Upper lobe of left lung (tissue), 6 donors: ENCODE results near the gene RASD2. TPM values are rescaled to one million over a fixed set of nuclear protein-coding genes. Genes with fewer than 3 reads are reported as not detected.

Experiments
- ATAC-seq, 2 donors: fragments of 200-7000 bp; cut with Tn5 transposase; one replicate each; pipeline ENCODE4 v1.9.1; 2022; ENCODE audit warnings: mild to moderate bottlenecking in 2 of 2, moderate library complexity in 2 of 2; ENCODE audit not compliant: low FRiP score in 2 of 2
- DNase-seq, 2 donors: peaks; one replicate each; pipeline ENCODE4 v3.0.0-alpha.2; 2019 to 2020
- H3K27ac ChIP-seq, 4 donors: fragments of 200-600 bp; sonication (generic); one replicate each; pipeline ENCODE4 v1.5.1; 2016 to 2019
- H3K27me3 ChIP-seq, 4 donors: fragments of 200-600 bp; sonication (generic); one replicate each; pipeline ENCODE4 v1.5.1; 2017 to 2019
- H3K36me3 ChIP-seq, 4 donors: fragments of 200-600 bp; sonication (generic); one replicate each; pipeline ENCODE4 v1.5.1; 2016 to 2019
- H3K4me1 ChIP-seq, 4 donors: fragments of 200-600 bp; sonication (generic); one replicate each; pipeline ENCODE4 v1.5.1; 2018 to 2019
- H3K4me3 ChIP-seq, 4 donors: fragments of 200-600 bp; sonication (generic); one replicate each; pipeline ENCODE4 v1.5.1; 2017 to 2019; ENCODE audit warnings: mild to moderate bottlenecking in 2 of 4, moderate library complexity in 1 of 4
- H3K9me3 ChIP-seq, 4 donors: fragments of 200-600 bp; sonication (generic); one replicate each; pipeline ENCODE4 v1.5.1; 2018 to 2019
- EP300 ChIP-seq, 4 donors: sonication (generic); formaldehyde crosslinking; IDR thresholded peaks; one replicate each; pipeline ENCODE4 v1.5.1; 2017; ENCODE audit warnings: antibody characterized with exemption in 4 of 4, control low read depth in 2 of 4
- POLR2A ChIP-seq, 4 donors: fragments of 450-650 bp; IDR thresholded peaks; one replicate each; pipeline ENCODE4 v1.5.1; 2016 to 2017; ENCODE audit warnings: antibody characterized with exemption in 4 of 4, mild to moderate bottlenecking in 2 of 4
- POLR2AphosphoS5 ChIP-seq, 2 donors: sonication (generic); formaldehyde crosslinking; IDR thresholded peaks; one replicate each; pipeline ENCODE4 v1.5.1; 2017; ENCODE audit warnings: antibody characterized with exemption in 2 of 2
- WGBS, 2 donors: methylation state at CpG; one replicate each; pipeline ENCODE4 v1.1.5; 2017 to 2018; 5-methylcytosine and 5-hydroxymethylcytosine counted together
- total RNA-seq, 6 donors: library from RNA; depleted of rRNA in 4 of 6; stranded (reverse); fragments of >200 nt in 4 of 6; gene quantifications; one replicate each; pipeline versions ENCODE4 v1.1.0 to v1.2.1, GENCODE V29; 2016 to 2021
- TF ChIP-seq, protein P1 (sequence below), 6 experiments: fragments of 450-650 bp in 4 of 6; fragments of 200-600 bp in 2 of 6; sonication (generic) in 2 of 6; IDR thresholded peaks; one replicate each; pipeline ENCODE4 v1.5.1; 2016 to 2019; ENCODE audit warnings: antibody characterized with exemption in 6 of 6
- donor health status: DM: no; HTN: no; CAD: no; lungs with moderate emphysema.
- donor health status: DM: no; HTN: yes; CAD: no; lungs with severe emphysema.

RASD2 gene
- total RNA-seq, 6 donors from 2014 or later, result 0.49 to 4.2 (median 1.7) TPM

DNA sequence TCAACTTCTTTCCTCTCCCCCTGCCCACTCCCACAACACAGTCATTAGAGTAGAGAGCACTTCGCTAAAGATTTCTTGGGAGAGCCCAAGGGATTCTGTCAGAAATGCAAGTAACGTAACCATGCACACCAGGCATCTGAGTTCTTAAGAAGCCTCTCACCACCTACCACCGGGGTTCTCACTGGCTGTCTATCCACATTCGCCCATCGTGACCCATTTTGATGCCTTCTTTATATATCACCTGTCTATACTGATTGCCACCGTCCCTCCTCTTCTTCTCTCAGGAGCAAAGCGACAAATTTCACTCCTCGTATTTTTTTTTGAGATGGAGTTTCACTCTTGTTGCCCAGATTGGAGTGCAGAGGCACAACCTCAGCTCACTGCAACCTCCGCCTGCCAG, 23.9 kb upstream of the RASD2 start:
- no peak for ATAC-seq
- no peak for DNase-seq
- WGBS, 2 donors, result 89 to 92% methylated on average over 9 of the region's 9 CpGs

DNA sequence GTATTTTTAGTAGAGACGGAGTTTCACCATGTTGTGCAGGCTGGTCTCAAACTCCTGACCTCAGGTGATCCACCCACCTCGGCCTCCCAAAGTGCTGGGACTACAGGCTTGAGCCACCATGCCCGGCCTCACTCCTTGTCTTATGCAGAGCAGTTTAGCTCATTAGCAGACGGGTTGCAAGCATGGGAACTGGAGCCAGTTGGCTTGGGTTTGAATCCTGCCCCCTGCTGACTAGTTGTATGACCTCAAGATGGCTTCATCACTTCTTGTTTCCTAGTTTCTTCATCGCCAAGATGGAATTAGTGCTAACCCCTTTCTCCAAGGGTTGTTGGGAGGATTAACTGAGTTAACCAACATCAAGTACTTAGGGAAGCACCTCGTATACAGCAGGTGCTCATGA, 23.4 kb upstream of the RASD2 start:
- H3K9me3 ChIP-seq, result no peaks in the 10 kb centered on the region
- no peaks in the 10 kb centered on the region for H3K27me3 ChIP-seq
- no peak for ATAC-seq
- TF ChIP-seq EP300 (IDR thresholded peaks at IDR 0.05) (no peak), POLR2A (IDR thresholded peaks at IDR 0.05) (no peak)
- H3K4me3 ChIP-seq, result no peak overlapping the region
- no peak overlapping the region for H3K27ac ChIP-seq
- 87 to 91% methylated on average over 6 of the region's 6 CpGs for WGBS, 2 donors
- no peaks in the 10 kb centered on the region for H3K36me3 ChIP-seq
- no peak for DNase-seq
- H3K4me1 ChIP-seq, result no peaks in the 10 kb centered on the region

More for the DNA sequence above, 23.9 kb upstream of the RASD2 start:
- Histone ChIP-seq H3K4me1 (no peaks in the 10 kb centered on the region), H3K27ac (no peak overlapping the region), H3K9me3 (no peaks in the 10 kb centered on the region), H3K27me3 (no peaks in the 10 kb centered on the region), H3K36me3 (no peaks in the 10 kb centered on the region), H3K4me3 (no peak overlapping the region)
- TF ChIP-seq, protein P1, sequence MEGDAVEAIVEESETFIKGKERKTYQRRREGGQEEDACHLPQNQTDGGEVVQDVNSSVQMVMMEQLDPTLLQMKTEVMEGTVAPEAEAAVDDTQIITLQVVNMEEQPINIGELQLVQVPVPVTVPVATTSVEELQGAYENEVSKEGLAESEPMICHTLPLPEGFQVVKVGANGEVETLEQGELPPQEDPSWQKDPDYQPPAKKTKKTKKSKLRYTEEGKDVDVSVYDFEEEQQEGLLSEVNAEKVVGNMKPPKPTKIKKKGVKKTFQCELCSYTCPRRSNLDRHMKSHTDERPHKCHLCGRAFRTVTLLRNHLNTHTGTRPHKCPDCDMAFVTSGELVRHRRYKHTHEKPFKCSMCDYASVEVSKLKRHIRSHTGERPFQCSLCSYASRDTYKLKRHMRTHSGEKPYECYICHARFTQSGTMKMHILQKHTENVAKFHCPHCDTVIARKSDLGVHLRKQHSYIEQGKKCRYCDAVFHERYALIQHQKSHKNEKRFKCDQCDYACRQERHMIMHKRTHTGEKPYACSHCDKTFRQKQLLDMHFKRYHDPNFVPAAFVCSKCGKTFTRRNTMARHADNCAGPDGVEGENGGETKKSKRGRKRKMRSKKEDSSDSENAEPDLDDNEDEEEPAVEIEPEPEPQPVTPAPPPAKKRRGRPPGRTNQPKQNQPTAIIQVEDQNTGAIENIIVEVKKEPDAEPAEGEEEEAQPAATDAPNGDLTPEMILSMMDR (IDR thresholded peaks at IDR 0.05), result no peak
- no peak for TF ChIP-seq POLR2A (IDR thresholded peaks at IDR 0.05)
- TF ChIP-seq EP300 (IDR thresholded peaks at IDR 0.05), result no peak
- TF ChIP-seq POLR2AphosphoS5 (IDR thresholded peaks at IDR 0.05), result no peak

DNA sequence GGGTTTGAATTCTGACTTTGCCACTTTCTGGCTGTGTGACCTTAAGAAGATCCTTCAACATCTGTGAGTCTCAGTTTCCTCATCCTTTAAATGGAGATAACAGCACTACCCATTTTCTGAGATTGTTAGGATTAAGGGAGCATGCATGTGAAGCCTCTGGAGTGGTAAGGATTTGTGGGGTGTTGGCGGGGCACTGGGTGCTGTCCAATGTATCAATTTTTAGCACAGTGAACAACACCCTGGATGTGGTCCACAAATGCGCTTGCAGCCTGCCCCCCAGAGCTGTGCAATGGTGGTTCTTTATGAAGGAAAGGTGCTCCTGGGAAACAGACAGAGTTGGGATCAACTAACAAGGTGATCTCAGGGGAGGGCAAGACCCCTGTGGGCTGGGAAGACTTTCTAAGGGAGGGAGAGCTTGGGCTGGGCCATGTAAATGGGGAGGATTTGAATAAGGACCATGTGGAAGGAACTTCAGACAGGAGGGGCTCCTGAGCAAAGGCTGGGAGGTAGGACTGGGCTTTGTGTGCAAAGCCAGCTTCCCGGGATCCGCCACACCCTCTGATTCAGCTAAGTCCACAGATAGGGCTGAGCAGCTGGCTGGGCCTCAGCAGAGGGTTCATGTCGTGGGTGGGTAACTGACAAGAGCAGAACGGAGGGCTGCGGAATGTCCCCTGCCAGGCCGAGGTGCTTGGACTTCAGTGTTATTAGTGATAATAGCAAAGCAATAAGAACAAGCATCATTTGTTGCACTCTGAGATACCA, 22.7 kb upstream of the RASD2 start:
- DNase-seq (no peak), ATAC-seq (peak in 1 of 2 donors; percentile 38)
- 75 to 79% methylated on average over 8 of the region's 8 CpGs for WGBS, 2 donors
- Histone ChIP-seq H3K36me3 (no peaks in the 10 kb centered on the region), H3K27ac (no peak overlapping the region), H3K4me3 (no peak overlapping the region), H3K4me1 (no peaks in the 10 kb centered on the region), H3K9me3 (no peaks in the 10 kb centered on the region), H3K27me3 (no peaks in the 10 kb centered on the region)
- TF ChIP-seq POLR2A (IDR thresholded peaks at IDR 0.05) (no peak), EP300 (IDR thresholded peaks at IDR 0.05) (no peak), POLR2AphosphoS5 (IDR thresholded peaks at IDR 0.05) (no peak)
- TF ChIP-seq, protein P1 (IDR thresholded peaks at IDR 0.05), result no peak

DNA sequence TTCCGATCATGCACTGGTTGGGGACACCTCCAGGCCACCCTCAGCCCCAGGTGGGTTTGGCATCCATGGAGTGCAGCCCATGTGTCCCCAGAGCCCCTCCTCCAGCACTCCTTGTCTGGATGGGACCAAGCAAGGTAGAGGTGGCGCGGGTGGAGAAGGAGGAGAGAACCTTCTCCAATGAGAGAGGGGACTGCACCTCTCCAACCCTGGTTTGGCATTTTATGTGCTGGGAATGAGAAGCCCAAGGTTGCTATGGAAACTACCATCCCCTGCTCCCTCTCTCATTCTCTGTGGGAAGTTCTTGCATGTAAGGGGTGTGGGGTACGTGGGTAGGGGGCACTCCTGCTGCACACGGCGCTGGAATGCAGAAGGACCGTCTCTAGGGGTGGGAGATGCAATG, 21.8 kb upstream of the RASD2 start:
- Histone ChIP-seq H3K4me1 (no peaks in the 10 kb centered on the region), H3K27ac (no peak overlapping the region), H3K36me3 (no peaks in the 10 kb centered on the region), H3K9me3 (no peaks in the 10 kb centered on the region), H3K27me3 (no peaks in the 10 kb centered on the region), H3K4me3 (no peak overlapping the region)
- ATAC-seq, result no peak
- TF ChIP-seq, protein P1 (IDR thresholded peaks at IDR 0.05), result no peak
- TF ChIP-seq EP300 (IDR thresholded peaks at IDR 0.05), result no peak
- TF ChIP-seq POLR2A (IDR thresholded peaks at IDR 0.05), result no peak
- no peak for TF ChIP-seq POLR2AphosphoS5 (IDR thresholded peaks at IDR 0.05)
- 83 to 84% methylated on average over 4 to 7 of the region's 7 CpGs for WGBS, 2 donors
- no peak for DNase-seq

DNA sequence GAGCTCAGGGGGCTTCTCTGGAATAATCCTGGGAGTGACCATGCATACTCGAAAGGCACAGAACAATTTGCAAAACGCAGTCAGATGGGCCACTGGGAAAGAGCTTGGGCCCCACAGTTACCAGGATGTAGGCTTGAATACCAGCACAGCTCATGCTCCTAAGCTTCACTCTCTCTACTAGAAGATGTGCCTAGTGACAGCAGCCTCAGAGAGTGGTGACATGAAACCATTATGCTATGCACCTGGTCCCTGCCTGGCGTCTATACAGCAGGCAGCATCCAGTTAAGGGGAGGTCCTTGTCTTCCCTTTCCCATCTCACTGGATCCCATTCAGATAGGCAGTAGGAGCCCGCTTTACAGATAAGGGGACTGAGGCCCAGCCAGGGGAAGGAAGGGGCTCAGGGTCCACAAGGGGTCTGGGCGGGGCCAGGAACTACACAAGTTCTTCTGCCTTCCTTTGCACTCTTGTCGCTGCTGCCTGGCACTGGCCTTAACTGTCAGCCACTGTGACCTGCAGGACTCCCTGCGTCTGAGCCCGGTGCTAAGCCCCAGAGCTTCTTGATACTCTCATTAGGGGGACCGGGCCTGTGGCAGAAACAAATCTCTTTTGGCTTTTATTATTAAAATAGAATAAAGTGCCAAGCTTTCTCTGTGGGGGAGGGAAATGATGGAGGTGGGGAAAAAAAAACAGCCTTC, 21.2 kb upstream of the RASD2 start:
- H3K36me3 ChIP-seq, result no peaks in the 10 kb centered on the region
- WGBS, 2 donors, result 81 to 88% methylated on average over 8 to 9 of the region's 9 CpGs
- no peak for TF ChIP-seq POLR2AphosphoS5 (IDR thresholded peaks at IDR 0.05)
- TF ChIP-seq, protein P1 (IDR thresholded peaks at IDR 0.05), result no peak
- no peak for TF ChIP-seq EP300 (IDR thresholded peaks at IDR 0.05)

More for the DNA sequence above, 21.2 kb upstream of the RASD2 start:
- no peak overlapping the region for H3K27ac ChIP-seq
- ATAC-seq, result no peak
- H3K4me3 ChIP-seq, result no peak overlapping the region
- no peaks in the 10 kb centered on the region for H3K4me1 ChIP-seq
- H3K9me3 ChIP-seq, result no peaks in the 10 kb centered on the region
- DNase-seq, result no peak
- no peaks in the 10 kb centered on the region for H3K27me3 ChIP-seq
